Sigmoid colon (tissue), 4 donors: ENCODE data around the gene FAM240A.

ENCODE experiments used
- CTCF ChIP-seq, 4 experiments: fragments of 450-650 bp in 3 of 4; fragments of 200-600 bp in 1 of 4; IDR thresholded peaks; one replicate each; pipeline ENCODE4 v1.5.1; 2016 to 2019; ENCODE audit warnings: antibody characterized with exemption in 4 of 4, mild to moderate bottlenecking in 3 of 4, moderate library complexity in 2 of 4
- POLR2AphosphoS5 ChIP-seq, 4 donors: sonication (generic); formaldehyde crosslinking; IDR thresholded peaks; one replicate each; pipeline ENCODE4 v1.6.1; 2017; ENCODE audit warnings: antibody characterized with exemption in 4 of 4

GRCh38 chr3:46667061-46667621 lies 54.8 kb downstream of the FAM240A start:
- TF ChIP-seq CTCF (IDR thresholded peaks at IDR 0.05) = no peak
- no peak for TF ChIP-seq POLR2AphosphoS5 (IDR thresholded peaks at IDR 0.05)
